ENCODE measurements around the gene KIF1A. TPM values are rescaled to one million over a fixed set of nuclear protein-coding genes. Genes with fewer than 3 reads are reported as not detected.

The KIF1A gene
- total and polyA plus RNA-seq, 2 of the 8 experiments (the other 6 are each of a cell fraction or from before 2014, with no cell fraction given), result 61.3 to 281 TPM

DNA sequence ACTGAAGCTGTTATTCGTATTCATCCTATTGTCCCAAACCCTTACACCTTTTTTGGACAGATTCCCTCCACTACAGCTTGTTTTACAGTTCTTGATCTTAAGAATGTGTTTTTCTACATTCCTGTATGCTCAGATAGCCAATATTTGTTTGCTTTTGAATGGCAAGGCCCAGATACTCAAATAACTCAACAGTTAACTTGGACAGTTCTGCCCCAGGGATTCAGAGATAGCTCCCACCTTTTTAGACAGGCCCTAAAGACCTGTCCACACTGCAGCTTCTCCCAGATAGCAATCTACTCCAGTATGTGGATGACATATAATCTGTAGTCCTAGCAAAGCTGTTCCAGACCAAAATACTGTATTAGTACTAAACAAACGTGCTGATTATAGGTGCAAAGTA lies 41.5 kb upstream of the KIF1A start:
- no peak overlapping the region for H2AFZ ChIP-seq (ENCODE audit: low read length)
- ChIA-PET CTCF (ENCODE audit: partially characterized antibody) (interaction anchor here (0.6 to 2.4 kb wide), 8 partner anchors 10 to 971 kb away, joined by 3 to 20 read pairs (median 4); no protein-coding TSS in a partner anchor), POLR2A (ENCODE audit: partially characterized antibody) (no interaction called here)
- FAIRE-seq, result no peak
- no peaks in the 10 kb centered on the region for H3K4me1 ChIP-seq (replicated peaks in 1 of 4; ENCODE audit: control insufficient read depth in 3 of 4, insufficient read depth in 4 of 4, low read length in 3 of 4)
- no peak overlapping the region for H3K56ac ChIP-seq (replicated peaks; ENCODE audit: insufficient read length, low read depth, low read length)
- H3K36me3 ChIP-seq (ENCODE audit: control insufficient read depth in 2 of 4, insufficient read depth in 4 of 4, low read length in 3 of 4), result no peaks in the 10 kb centered on the region
- no peak overlapping the region for H3K9ac ChIP-seq (replicated peaks in 1 of 4; ENCODE audit: extremely low read depth in 1 of 4, low read depth in 3 of 4, low read length in 3 of 4)
- no peaks in the 10 kb centered on the region for H4K20me1 ChIP-seq (replicated peaks in 1 of 2; ENCODE audit: control insufficient read depth in 1 of 2, insufficient read depth in 2 of 2, low read length in 2 of 2)
- H4K8ac ChIP-seq (ENCODE audit: extremely low read depth, insufficient read depth, low read length), result no peak overlapping the region
- no peak overlapping the region for H3K14ac ChIP-seq (ENCODE audit: insufficient read length)
- H2BK12ac ChIP-seq (ENCODE audit: low read depth, low read length), result no peak overlapping the region
- H3K27ac ChIP-seq (ENCODE audit: low read depth, low read length), result no peak overlapping the region
- no peaks in the 10 kb centered on the region for H3K79me2 ChIP-seq (ENCODE audit: control insufficient read depth in 1 of 2, insufficient read depth in 2 of 2, low read length in 2 of 2)
- no peak overlapping the region for H2BK15ac ChIP-seq (ENCODE audit: low read length)
- no peak overlapping the region for H3K4ac ChIP-seq (replicated peaks; ENCODE audit: insufficient read length, low read depth, low read length)
- no peak overlapping the region for H2BK120ac ChIP-seq (replicated peaks; ENCODE audit: low read depth, low read length)
- WGBS, 2 experiments (ENCODE audit: extremely low coverage in 1 of 2, insufficient coverage in 1 of 2, insufficient read length in 1 of 2, insufficient replicate concordance in 2 of 2, low coverage in 1 of 2, low lambda C conversion rate in 2 of 2, missing lambda C conversion rate in 1 of 2), result 86% methylated on average over 2 of the region's 2 CpGs; no CpG with 5 or more reads in 1 of the 2 experiments
- H3K27me3 ChIP-seq (replicated peaks in 1 of 4; ENCODE audit: control insufficient read depth in 3 of 4, extremely low read depth in 1 of 4, insufficient read depth in 3 of 4, low read length in 3 of 4), result no peaks in the 10 kb centered on the region
- DNase-seq (ENCODE audit: low read depth in 1 of 2, low spot score in 2 of 2), result no peak
- H3K9me3 ChIP-seq (ENCODE audit: insufficient read depth in 2 of 2, low read depth in 1 of 2, low read length in 1 of 2), result no peaks in the 10 kb centered on the region
- no peak overlapping the region for H3K18ac ChIP-seq (ENCODE audit: extremely low read depth, low read length)
- no peak overlapping the region for H4K5ac ChIP-seq (ENCODE audit: insufficient read length, low read depth, low read length)
- no peak overlapping the region for H3K4me2 ChIP-seq (ENCODE audit: insufficient read depth in 1 of 2, low read depth in 2 of 2, low read length in 2 of 2)
- H3K23me2 ChIP-seq (ENCODE audit: low read depth, low read length), result no peaks in the 10 kb centered on the region
- no peak overlapping the region for H3K4me3 ChIP-seq (ENCODE audit: extremely low read depth in 1 of 4, insufficient read depth in 2 of 4, low read depth in 3 of 4, low read length in 4 of 4)
- H2BK5ac ChIP-seq (ENCODE audit: low read depth, low read length), result no peak overlapping the region
- H4K91ac ChIP-seq (replicated peaks; ENCODE audit: insufficient read length, low read length), result no peak overlapping the region
- H3K79me1 ChIP-seq (ENCODE audit: low read depth, low read length), result no peaks in the 10 kb centered on the region
- H3K23ac ChIP-seq (ENCODE audit: insufficient read length), result no peak overlapping the region
- no peak overlapping the region for H2AK5ac ChIP-seq (ENCODE audit: low read depth, low read length)
- H2BK20ac ChIP-seq (ENCODE audit: low read length), result no peak overlapping the region
- TF ChIP-seq SRF (IDR thresholded peaks at IDR 0.05; ENCODE audit: low read depth, low read length), result no peak
- no peak for TF ChIP-seq POLR2AphosphoS5 (IDR thresholded peaks at IDR 0.05; ENCODE audit: low read depth, low read length)
- no peak for TF ChIP-seq RFX5 (IDR thresholded peaks at IDR 0.05; ENCODE audit: borderline replicate concordance, low read depth, low read length)
- TF ChIP-seq KDM5A (IDR thresholded peaks at IDR 0.05; ENCODE audit: low read length), result no peak
- TF ChIP-seq, protein P1, sequence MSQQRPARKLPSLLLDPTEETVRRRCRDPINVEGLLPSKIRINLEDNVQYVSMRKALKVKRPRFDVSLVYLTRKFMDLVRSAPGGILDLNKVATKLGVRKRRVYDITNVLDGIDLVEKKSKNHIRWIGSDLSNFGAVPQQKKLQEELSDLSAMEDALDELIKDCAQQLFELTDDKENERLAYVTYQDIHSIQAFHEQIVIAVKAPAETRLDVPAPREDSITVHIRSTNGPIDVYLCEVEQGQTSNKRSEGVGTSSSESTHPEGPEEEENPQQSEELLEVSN (IDR thresholded peaks at IDR 0.05), result no peak
- TF ChIP-seq CREB1 (IDR thresholded peaks at IDR 0.05), result no peak
- no peak for TF ChIP-seq TCF12 (IDR thresholded peaks at IDR 0.05; ENCODE audit: low read depth, low read length)
- TF ChIP-seq ZNF274 (IDR thresholded peaks at IDR 0.05; ENCODE audit: borderline replicate concordance, extremely low read depth, low read length), result no peak
- no peak for TF ChIP-seq BRCA1 (IDR thresholded peaks at IDR 0.05; ENCODE audit: low read depth, low read length)
- TF ChIP-seq, protein P2, sequence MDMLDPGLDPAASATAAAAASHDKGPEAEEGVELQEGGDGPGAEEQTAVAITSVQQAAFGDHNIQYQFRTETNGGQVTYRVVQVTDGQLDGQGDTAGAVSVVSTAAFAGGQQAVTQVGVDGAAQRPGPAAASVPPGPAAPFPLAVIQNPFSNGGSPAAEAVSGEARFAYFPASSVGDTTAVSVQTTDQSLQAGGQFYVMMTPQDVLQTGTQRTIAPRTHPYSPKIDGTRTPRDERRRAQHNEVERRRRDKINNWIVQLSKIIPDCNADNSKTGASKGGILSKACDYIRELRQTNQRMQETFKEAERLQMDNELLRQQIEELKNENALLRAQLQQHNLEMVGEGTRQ (IDR thresholded peaks at IDR 0.05; ENCODE audit: low read length), result no peak
- TF ChIP-seq JUND (IDR thresholded peaks at IDR 0.05; ENCODE audit: low read length), result no peak
- TF ChIP-seq CEBPB (IDR thresholded peaks at IDR 0.05; ENCODE audit: low read depth, low read length), result no peak
- no peak for TF ChIP-seq JUN (IDR thresholded peaks at IDR 0.05; ENCODE audit: low read depth, low read length)
- TF ChIP-seq CHD1 (IDR thresholded peaks at IDR 0.05; ENCODE audit: low read depth, low read length), result no peak
- no peak for TF ChIP-seq TEAD4 (IDR thresholded peaks at IDR 0.05; ENCODE audit: low read depth, low read length)
